NCI-H82 (cell line): Measurements from ENCODE around the gene PDE1C.

ENCODE experiments used
- DNase-seq: peaks from one replicate; lab custom pipeline; 2025; lab: John Stamatoyannopoulos, UW

Gene PDE1C

DNA sequence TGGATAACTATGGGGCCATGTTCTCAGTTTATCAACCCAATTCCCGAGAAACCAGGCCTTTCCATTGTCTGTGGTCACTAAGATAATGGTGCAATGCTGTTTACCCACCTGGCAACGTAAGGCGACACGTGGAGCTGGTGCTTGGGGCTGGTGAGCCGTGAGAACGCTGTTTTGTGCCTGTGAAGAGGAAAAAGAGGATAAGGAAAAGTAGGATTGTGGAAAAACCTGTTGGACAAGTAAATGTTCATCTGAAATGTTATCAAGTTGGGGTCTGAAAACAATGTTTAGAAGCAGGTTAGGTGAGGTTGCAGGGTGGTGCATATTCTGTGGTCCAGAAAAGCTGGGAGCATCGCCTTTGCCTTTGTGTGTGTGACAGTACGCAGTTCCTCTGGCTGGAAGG is 294.7 kb downstream of the PDE1C start:
- no peak for DNase-seq

DNA sequence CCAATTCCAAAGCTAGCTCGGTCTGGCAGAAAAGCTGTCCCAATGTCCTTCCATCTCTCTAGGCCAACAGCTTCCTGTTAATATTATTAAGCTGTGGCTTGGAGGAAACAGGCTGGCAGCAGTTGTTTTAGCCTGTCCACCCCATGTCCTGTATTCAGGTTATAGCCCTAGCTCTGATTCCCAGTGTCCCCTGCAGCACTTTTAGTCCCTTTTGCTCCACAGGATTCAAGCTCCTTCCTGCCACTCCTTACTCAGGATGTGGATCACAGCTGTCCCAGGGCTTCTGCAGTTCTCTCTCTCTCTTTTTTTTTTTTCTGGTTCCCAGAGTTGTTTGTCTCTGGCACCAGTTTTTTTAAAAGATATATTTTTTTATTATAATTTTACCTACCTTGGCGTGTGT is 298.0 kb downstream of the PDE1C start:
- DNase-seq: no peak

DNA sequence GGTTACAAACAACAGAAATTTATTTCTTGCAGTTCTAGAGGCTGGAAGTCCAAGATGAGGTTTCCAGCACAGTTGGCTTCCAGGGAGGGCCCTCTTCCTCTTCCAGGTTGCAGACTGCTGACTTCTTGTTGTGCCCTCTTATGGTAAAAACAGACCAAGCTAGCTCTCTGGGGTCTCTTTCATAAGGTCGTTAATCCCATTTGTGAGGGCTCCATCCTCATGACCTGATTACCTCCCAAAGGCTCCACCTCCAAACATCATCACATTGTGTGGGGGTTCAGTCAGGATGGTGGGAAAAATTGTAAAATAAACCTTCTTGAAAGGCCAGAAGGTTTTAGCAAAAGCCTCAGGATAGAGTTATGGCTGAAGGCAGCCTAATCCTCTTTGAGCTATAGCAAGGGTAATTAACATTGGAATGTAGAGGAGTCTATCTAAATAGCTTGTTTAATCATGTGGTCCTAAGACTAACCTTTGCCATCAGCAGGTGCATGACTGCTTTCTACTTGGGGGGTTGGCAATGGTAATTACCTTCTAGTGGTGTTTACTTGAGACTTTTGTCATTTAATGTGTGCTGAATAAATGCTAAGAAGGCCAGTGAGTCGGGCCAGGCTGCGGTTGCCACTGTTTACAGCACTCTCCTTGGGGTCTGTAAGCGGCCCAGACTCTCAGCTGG is 302.4 kb downstream of the PDE1C start:
- DNase-seq: peak; percentile 60

DNA sequence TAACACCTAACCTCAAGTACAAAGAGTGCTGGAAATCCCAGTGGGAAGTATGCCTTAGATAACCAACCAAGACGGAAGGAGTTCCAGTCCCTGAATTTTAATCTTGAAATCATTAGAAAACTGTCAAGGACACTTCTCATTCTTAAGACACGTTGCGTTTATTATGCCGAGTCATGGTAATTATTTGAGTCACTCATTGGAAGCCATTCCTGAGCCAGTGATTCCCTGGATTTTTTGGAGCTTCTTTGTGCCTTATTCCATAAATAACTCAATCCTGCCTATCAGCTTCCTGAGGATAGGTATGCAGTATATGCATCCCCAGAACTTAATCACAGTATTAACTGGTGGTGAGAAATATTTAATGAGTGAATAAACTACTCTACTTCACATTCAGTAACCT is 305.7 kb downstream of the PDE1C start:
- DNase-seq: no peak

DNA sequence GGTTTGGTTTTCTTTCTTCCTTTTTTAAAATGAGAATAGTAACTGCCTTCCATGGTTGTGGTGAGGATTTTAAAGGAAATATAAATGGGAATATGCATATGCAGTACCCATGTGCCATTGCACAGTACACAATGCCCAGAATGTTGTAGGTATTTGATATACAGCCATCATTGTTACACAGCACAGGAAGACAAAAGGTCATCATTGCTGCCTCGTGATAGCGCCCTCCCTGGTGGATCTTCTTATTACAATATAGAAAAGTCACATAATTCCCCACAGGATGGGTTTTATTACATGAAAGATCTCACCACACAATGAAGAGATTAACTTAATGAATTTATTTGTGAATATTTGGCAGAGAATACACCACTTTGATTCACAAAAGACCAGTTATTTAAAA is 306.7 kb downstream of the PDE1C start:
- DNase-seq: no peak

DNA sequence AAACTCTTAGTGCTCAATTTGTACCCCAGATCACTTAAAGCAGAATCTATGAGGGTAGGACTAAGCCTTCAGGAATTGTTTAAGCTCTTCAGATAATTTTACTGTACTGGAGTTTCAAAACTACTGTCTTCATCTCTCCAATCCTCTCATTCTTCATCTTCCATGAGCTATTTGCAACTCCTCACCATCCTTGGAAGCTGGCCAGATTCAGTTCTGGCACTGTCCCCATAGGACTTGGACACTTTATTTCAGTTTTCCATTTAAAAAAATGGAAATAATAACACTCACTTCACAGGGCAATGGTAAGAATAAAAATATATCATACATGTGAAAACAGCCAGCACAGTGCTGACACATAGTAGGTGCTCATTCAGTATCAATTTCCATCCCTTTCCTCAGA is 308.6 kb downstream of the PDE1C start:
- DNase-seq: no peak

DNA sequence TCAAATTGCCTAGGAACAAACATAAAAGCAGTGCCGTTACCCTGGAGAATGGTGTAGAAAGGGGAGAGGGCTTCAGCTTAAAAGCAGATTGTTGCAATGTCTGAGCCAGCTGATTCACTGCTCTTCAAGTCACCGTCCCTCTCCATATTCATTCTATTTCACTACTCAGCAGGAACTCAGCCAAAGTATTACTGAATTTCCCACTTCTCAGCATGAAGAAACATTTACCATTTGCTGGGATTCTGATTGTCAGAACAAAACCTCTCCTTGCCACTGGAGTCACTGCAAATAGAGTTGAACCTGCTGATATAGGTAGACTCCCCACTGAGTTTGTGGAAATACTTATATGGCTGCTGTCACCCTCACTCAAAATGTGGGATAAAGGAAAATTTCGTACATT is 311.5 kb downstream of the PDE1C start:
- no peak for DNase-seq

DNA sequence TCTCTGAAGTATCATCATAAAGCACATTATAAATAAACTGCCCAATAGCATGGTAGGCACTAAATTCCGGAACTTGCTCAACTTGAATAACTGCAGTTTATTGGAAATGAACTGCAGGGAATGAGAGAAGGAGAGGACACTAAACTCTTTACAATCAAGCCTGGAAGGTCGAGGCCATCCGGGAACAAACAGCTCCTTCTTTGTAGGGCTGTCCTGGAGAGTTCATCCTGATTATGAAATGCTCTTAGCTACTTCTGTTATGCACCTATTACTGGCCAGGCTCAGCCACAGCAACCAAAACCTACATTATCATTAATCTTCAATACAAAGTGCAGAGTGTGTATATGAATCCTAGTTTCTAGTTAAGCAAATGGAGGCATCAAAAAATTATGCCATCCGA is 318.5 kb downstream of the PDE1C start:
- no peak for DNase-seq

DNA sequence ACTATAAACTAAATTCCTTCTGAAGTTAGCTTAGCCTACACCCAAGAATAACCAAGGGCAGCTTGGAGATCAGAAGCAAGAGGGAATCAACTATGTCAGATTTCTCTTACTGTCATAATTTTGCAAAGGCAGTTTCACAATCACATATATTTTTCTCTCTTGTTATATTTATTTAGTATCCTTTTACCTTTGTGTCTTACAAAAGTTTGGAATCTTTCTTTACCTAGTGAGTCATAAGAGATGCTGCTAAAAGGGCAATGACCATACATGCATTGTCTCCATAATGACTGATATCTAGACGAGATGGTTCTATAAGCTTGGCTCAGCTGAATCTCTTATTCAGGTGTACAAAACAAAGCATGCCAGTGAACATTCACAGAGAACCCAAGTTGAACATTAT is 322.1 kb downstream of the PDE1C start:
- DNase-seq: no peak

DNA sequence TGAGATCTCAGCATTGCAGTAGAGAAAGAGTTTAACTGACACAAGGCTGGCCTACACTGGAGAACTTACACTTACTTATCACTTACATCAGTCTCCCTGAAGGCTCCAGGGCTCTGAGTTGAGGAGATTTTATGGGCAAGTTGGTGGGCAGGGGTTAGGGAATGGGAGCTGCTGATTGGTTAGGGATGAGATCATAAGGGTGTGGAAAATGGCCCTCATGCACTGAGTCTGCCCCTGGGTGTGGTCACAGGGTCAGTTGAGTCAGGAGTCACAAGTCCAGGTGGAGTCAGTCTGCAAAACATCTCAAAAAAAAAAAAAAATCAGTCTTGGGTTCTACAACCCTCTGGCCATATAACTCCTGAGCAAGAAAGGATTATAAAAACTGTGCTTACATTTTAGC is 322.7 kb downstream of the PDE1C start:
- no peak for DNase-seq

DNA sequence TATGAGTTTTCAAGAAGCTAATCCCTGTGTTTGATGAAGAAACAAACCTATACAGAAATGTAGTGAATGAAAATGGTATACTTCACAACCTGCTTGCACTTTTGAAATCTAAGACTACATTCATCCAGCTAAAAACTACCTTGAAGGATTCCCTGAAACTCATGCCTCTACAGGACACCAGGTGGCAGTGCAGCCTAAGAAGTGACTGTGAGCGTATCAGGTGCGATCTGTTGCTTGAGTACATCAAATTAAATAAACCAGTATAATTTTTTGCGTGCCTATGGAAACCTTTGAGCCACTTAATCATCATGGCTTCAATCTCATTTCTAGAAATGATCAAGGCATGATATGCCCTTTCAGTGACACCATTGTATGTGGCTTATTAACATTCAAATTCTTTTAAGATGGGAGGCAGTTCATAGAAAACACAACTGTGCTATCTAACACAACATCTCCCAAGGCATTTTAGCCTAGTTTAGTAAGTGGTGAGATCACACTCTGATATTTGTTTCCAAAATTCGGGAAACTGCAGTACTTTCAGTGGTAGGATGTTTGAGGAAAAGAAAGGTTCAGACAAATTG is 325.8 kb downstream of the PDE1C start:
- peak; percentile 79 for DNase-seq

DNA sequence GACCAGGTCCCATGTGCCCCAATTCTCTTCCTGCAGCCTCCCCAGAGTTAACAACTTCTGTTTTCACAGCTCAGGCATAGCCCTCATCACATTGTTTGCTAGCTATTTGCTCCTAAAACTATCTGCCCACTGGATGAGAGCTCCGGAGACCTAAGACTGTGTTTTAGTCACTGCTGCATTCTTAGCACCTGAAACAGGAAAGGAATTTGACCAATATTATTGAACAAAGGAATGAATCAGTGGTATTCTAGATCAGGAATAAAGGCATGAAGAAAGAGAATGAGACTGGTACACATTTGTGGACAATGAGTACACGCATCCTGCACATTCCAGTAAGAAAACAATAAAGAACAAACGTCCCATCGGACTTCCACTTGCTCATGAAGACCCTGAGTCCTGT is 328.4 kb downstream of the PDE1C start:
- DNase-seq: no peak

DNA sequence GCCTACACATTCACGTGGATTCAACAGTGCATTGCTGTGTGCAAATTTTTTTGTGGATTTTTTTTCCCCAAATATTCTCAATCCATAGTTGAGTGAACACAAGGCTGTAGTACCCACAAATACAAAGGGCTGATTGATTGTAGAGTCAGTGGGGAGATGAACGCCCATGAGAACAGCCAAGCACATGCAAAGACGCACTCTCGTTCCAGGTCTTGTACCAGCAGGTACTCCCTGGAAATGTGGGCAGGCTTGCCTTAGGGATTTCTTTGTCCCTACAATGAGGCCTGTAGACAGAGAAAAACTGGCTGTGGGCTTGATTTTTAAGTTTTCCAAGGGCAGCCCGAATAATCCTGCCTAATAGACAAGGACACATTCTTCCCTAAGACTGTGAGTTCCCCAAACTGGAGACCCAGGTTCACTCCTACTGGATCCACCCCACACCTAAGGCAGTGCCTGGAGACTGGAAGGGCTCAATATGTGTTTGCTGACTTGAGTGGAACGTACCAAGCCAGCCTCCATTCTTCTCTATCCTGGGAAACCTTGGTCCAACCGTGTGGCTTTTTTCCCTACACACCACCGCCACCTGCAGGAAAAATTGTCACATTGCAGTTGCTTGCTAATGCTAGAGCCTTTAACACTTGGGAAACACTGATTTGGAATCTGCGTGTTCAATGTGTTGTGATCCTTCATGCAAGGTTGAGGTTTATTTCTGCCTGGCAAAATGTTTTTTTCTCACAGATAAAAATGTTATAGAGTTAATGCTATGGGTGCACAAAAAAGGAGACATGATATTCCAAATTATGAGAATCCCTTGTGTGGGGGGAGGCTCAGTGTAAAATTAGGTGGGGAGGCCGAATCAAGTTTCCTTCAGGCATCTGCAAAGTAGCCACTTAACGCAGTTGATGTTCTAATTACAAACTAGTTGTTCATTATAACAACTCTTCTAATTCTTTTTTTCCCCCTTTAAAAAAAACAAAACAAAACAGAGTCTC is 333.9 kb downstream of the PDE1C start:
- DNase-seq: peak; percentile 86

DNA sequence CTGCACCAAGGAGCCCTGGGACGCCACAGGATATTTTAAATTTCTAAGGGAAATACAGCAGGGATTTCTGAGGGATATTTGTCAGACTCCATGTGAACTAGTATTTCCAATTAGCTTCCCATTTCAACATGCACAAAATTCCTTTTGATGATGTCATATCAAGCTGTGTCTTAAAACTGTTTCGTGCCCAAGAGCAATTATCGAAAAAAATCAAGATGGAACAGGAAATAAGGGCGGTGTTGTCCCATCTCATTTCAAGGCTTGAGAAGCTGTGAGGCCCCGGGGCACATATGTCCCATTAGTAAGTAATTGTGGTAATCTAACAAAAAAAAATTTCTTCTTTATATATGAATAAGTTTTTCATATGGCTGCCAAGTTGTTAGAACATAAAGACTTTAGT is 335.8 kb downstream of the PDE1C start:
- no peak for DNase-seq

DNA sequence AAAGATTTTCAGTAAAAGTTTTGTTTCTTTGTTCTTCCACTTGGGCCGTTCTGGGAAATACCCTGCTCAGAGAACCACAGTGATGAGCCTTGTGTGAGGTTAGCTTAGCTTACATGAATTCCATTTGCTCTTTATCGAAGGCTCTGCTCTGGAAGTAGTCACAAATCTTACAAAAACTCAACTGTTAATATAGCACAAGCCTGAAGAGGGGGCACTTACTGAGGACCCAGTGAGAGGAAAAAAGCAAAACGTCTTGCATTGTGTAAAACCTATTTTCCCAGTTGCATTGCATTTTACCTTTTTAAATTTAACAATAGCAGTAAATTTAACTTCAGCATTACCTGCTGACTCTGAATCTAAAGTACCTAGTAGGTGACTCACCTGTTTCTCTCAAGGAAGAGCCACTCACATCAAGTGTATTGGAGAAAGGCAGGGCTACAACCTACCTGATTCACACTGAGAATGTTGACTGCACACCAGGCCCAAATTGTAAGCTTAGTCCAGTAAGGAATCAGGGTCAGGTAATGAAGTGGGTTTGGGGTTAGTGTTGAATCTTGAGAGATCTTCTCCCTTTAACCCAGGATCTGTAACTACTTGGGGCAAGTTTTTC is 340.9 kb downstream of the PDE1C start:
- DNase-seq: no peak

DNA sequence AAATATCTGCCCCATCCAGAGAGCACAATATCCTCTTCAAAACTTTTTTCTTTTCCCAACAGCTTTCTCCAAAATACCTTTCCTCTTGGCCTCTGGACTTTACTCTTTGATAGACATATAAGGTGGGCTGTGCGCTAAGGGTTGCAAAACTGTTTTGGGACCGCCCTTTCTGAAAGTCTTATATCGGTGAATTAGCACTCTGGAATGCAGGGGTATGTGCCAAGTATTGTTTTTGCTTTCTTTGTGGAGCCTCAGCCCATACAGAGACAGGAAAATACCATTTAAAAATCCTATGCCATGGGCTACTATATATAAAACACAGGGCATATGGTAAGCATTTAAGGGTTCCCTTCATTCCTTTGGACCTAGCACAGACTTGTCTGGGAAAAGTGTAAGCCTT is 345.5 kb downstream of the PDE1C start:
- DNase-seq: no peak

DNA sequence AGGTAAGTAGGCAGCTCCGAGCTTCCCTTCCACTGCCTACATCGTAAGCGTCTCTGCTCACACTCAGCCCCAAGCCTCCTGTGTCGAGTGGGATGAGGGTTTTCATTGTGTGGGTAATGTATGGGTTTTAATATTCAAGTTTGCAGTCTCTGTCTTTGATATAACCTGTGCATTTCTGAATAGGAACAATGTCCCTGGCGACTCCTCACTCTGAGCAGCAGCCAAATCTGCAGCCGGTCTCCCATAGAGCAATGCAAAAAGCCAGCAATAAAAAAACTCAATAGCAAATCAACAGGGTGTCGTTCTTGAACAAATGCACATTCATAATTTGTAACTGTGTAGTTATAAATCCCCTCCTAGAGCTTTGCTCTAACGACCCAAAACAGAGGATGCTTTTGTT is 349.8 kb downstream of the PDE1C start:
- no peak for DNase-seq

DNA sequence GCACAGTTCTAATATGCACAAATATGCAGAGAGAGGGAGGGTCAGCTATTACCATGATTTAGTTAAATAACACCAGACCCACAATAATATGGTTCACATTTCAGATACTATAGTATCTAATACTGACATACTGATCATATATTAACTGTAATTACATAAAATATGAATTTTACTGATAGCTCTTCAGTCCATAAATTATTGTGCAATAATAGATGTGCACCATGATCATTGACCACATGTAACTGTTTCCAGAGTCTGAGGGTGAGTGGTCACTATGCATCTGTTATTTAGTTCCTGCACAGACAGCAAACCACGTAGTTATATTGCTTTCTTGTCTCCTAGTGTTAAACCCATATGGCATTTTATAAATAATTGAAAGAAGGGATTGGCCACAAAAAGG is 353.9 kb downstream of the PDE1C start:
- DNase-seq: no peak

DNA sequence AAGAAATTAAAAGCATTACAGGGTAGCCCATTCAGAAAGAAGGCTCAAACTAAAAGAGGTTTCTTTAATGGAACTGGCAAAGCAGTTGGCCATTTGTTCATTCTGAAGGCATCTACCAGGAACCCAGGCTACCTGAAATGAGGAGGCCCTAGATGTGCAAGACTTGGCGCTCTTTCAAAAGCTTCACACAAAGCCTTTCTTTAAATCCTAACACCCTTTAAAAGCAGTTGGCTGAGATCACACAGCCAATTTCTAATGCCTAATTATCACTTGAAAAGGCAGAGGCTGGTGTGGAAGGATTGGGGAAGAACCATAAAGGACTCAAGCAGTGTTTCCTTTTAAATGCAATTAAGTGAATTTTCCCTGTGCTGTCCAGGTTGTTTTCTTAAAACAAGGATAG is 360.0 kb downstream of the PDE1C start:
- DNase-seq: peak; percentile 25

DNA sequence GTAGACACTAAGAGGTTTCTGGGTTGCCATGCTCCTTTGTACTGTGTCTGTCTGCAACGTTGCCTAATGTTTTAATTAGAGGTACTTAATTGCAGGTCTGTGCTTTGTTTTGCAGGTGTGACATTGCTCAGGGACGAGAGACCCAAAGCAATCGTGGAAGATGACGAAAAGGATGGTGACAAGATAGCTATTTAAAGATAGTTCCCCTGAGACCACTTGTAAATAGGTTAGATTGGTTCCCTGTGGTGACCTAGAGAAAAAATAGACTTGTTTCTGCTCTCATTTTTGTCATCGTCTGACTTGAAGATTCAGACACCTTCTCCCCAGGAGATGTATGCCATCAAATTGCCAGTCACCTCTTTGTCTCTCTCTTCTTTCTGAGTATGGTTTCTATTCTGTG is 363.1 kb downstream of the PDE1C start:
- no peak for DNase-seq

DNA sequence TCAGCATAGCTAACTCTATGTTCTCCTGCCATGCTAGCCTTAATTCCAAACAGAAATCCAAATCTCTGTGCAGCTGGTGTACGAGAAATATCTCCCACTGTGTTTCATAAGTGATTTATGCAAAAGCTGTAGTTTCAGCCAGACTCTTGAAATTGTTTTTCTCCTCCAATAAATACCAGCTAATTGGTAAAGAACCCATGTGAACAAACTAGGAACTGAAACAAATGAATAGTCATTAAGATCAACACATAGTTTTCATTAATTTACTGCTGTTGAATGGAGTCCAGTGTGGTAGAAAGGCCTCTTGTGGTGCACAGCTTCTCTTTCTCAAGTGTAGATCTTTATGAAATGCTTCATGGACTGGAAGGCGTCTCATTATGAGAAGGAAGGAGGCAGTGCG is 364.8 kb downstream of the PDE1C start:
- no peak for DNase-seq

DNA sequence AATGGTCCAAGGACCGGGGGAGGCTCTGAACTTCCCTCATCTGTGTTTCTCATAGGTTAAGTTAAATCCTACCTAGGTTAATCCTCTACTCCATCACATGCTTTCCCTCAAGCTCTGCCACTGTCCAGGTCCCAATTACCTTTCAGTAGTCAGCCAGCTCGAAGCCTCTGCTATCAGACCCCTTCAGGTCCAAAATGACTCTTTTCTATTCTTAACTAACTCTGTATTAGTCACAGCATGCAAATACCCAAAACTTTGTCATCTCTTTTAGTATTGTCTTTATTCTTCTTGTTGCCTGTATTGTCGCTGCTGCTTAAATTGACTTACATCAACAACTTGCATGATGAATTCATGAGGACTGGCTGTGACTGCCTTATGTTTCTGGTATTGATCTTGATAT is 367.9 kb downstream of the PDE1C start:
- no peak for DNase-seq
